T-helper 22 cell (primary cell): ENCODE measurements around the gene ENO3.
"Not testable (repeated sequence)": the region's sequence is repeated elsewhere in the genome, so short reads cannot be mapped to it uniquely, and the experiment has no call there.

ENCODE experiments used
- DNase-seq: peaks from one replicate; pipeline ENCODE4 v3.0.0-alpha.2; 2020; ENCODE audit warnings: low read depth

ENO3 gene

GRCh38 chr17:4950746-4951204, at the start of gene ENO3:
ENO3 (plus strand) TSS chr17:4951119; CDS start chr17:4951830, 711 bp downstream.
- DNase-seq, result no peak

- DNase-seq, result no peak
Observed at GRCh38 chr17:4901648-4902344, 49.1 kb upstream of the ENO3 start.

- DNase-seq, result no peak
Observed at GRCh38 chr17:4902540-4902939, 48.4 kb upstream of the ENO3 start.

GRCh38 chr17:4903051-4903818, 47.7 kb upstream of the ENO3 start, which contains the start of gene CHRNE:
CHRNE (minus strand) TSS chr17:4903098; CDS start chr17:4903063, 35 bp downstream.
- DNase-seq, result peak; percentile 59

GRCh38 chr17:4906642-4907041, 44.3 kb upstream of the ENO3 start:
- DNase-seq, result not testable (repeated sequence)

GRCh38 chr17:4908301-4908700, 42.6 kb upstream of the ENO3 start:
- no peak for DNase-seq

- DNase-seq, result peak; percentile 41
Observed at GRCh38 chr17:4908711-4909496, 42.0 kb upstream of the ENO3 start.

GRCh38 chr17:4913994-4914393, 36.9 kb upstream of the ENO3 start:
- no peak for DNase-seq

- not testable (repeated sequence) for DNase-seq
Observed at GRCh38 chr17:4914551-4914950, 36.4 kb upstream of the ENO3 start.

- no peak for DNase-seq
Observed at GRCh38 chr17:4919511-4920047, 31.3 kb upstream of the ENO3 start.

- DNase-seq, result no peak
Observed at GRCh38 chr17:4920351-4921048, 30.4 kb upstream of the ENO3 start.

GRCh38 chr17:4921320-4921719, 29.6 kb upstream of the ENO3 start:
- no peak for DNase-seq

- not testable (repeated sequence) for DNase-seq
Observed at GRCh38 chr17:4926577-4927335, 24.2 kb upstream of the ENO3 start.

GRCh38 chr17:4928881-4929280, 22.0 kb upstream of the ENO3 start:
- DNase-seq, result no peak

GRCh38 chr17:4931963-4932362, 19.0 kb upstream of the ENO3 start, which contains the start of gene GP1BA:
GP1BA (plus strand) TSS chr17:4932277; CDS start chr17:4932605, 328 bp downstream.
- no peak for DNase-seq

GRCh38 chr17:4932756-4933155, 18.2 kb upstream of the ENO3 start:
- DNase-seq, result no peak

- no peak for DNase-seq
Observed at GRCh38 chr17:4933646-4934045, 17.3 kb upstream of the ENO3 start.

- no peak for DNase-seq
Observed at GRCh38 chr17:4934173-4934979, 16.5 kb upstream of the ENO3 start.

GRCh38 chr17:4935650-4936049, 15.3 kb upstream of the ENO3 start:
- no peak for DNase-seq

GRCh38 chr17:4936436-4936835, 14.5 kb upstream of the ENO3 start:
- DNase-seq, result no peak
